Ectodermal cell (in vitro differentiated cells): Measurements from ENCODE around the gene CEP192.

Experiments
- H3K27ac ChIP-seq: 2 replicates; pipeline ENCODE4 v1.7.0; 2013; ENCODE audit warnings: mild to moderate bottlenecking, low read depth, low read length; ENCODE audit not compliant: insufficient read depth, poor library complexity, severe bottlenecking
- H3K27me3 ChIP-seq: 2 replicates; pipeline ENCODE4 v1.7.0; 2013; ENCODE audit warnings: mild to moderate bottlenecking, low read length; ENCODE audit not compliant: insufficient read depth, control insufficient read depth, poor library complexity, severe bottlenecking
- H3K36me3 ChIP-seq: one replicate; pipeline ENCODE4 v1.7.0; 2013; ENCODE audit warnings: low read length; ENCODE audit not compliant: control insufficient read depth, insufficient read depth
- H3K4me1 ChIP-seq: one replicate; pipeline ENCODE4 v1.7.0; 2013; ENCODE audit warnings: low read length; ENCODE audit not compliant: control insufficient read depth, insufficient read depth
- H3K4me3 ChIP-seq: 2 replicates; pipeline ENCODE4 v1.7.0; 2013; ENCODE audit warnings: low read depth, low read length, control low read depth; ENCODE audit not compliant: insufficient read depth
- H3K9me3 ChIP-seq: 2 replicates; pipeline ENCODE4 v1.7.0; 2013; ENCODE audit warnings: mild to moderate bottlenecking, low read length, moderate library complexity; ENCODE audit not compliant: control insufficient read depth
- WGBS, 2 experiments: methylation state at CpG; one replicate each; pipeline ENCODE4 v1.1.7; 2013; ENCODE audit warnings: missing lambda C conversion rate in 2 of 2; 5-methylcytosine and 5-hydroxymethylcytosine counted together

CEP192 gene

GRCh38 chr18:13159579-13159978 is 168.4 kb downstream of the CEP192 start:
- H3K4me1 ChIP-seq: no peaks in the 10 kb centered on the region
- H3K27me3 ChIP-seq: no peaks in the 10 kb centered on the region
- no peaks in the 10 kb centered on the region for H3K36me3 ChIP-seq
- WGBS, 2 experiments: 50 to 55% methylated on average over 5 of the region's 5 CpGs
- H3K9me3 ChIP-seq: peaks cover 3% of the 10 kb centered on the region
- H3K4me3 ChIP-seq: no peak overlapping the region
- no peak overlapping the region for H3K27ac ChIP-seq

- Histone ChIP-seq H3K36me3 (no peaks in the 10 kb centered on the region), H3K4me1 (no peaks in the 10 kb centered on the region), H3K9me3 (peaks cover 3% of the 10 kb centered on the region), H3K27ac (no peak overlapping the region), H3K4me3 (no peak overlapping the region), H3K27me3 (no peaks in the 10 kb centered on the region)
- 92 to 94% methylated on average over 16 of the region's 16 CpGs for WGBS, 2 experiments
These were observed 170.2 kb downstream of the CEP192 start for GRCh38 chr18:13161276-13161899.

- no peaks in the 10 kb centered on the region for H3K4me1 ChIP-seq
- H3K4me3 ChIP-seq: no peak overlapping the region
- WGBS, 2 experiments: 93 to 94% methylated on average over 12 of the region's 12 CpGs
- H3K36me3 ChIP-seq: no peaks in the 10 kb centered on the region
- H3K9me3 ChIP-seq: peaks cover 5% of the 10 kb centered on the region
- no peaks in the 10 kb centered on the region for H3K27me3 ChIP-seq
- no peak overlapping the region for H3K27ac ChIP-seq
These were observed 172.2 kb downstream of the CEP192 start for GRCh38 chr18:13163167-13163927.

GRCh38 chr18:13164406-13164805 is 173.2 kb downstream of the CEP192 start:
- no peaks in the 10 kb centered on the region for H3K27me3 ChIP-seq

GRCh38 chr18:13165636-13166423 is 174.7 kb downstream of the CEP192 start:
- WGBS, 2 experiments: 75 to 76% methylated on average over 16 of the region's 16 CpGs

More at GRCh38 chr18:13164406-13164805, 173.2 kb downstream of the CEP192 start:
- no peaks in the 10 kb centered on the region for H3K36me3 ChIP-seq
- 92 to 97% methylated on average over 11 to 12 of the region's 13 CpGs for WGBS, 2 experiments
- no peak overlapping the region for H3K4me3 ChIP-seq
- H3K9me3 ChIP-seq: peaks cover 2% of the 10 kb centered on the region
- H3K27ac ChIP-seq: no peak overlapping the region
- no peaks in the 10 kb centered on the region for H3K4me1 ChIP-seq

GRCh38 chr18:13173578-13174145 is 182.5 kb downstream of the CEP192 start:
- no peaks in the 10 kb centered on the region for H3K36me3 ChIP-seq
- no peaks in the 10 kb centered on the region for H3K27me3 ChIP-seq
- no peaks in the 10 kb centered on the region for H3K9me3 ChIP-seq
- WGBS, 2 experiments: 95% methylated on average over 14 of the region's 14 CpGs
- H3K4me3 ChIP-seq: no peak overlapping the region
- H3K4me1 ChIP-seq: no peaks in the 10 kb centered on the region
- H3K27ac ChIP-seq: no peak overlapping the region

More at GRCh38 chr18:13165636-13166423, 174.7 kb downstream of the CEP192 start:
- Histone ChIP-seq H3K9me3 (peaks cover 2% of the 10 kb centered on the region), H3K27ac (no peak overlapping the region), H3K27me3 (no peaks in the 10 kb centered on the region), H3K4me1 (no peaks in the 10 kb centered on the region), H3K36me3 (no peaks in the 10 kb centered on the region), H3K4me3 (no peak overlapping the region)
